GM19328 (cell line): ENCODE data around the gene SERHL2.
"Not testable (repeated sequence)": the region's sequence is repeated elsewhere in the genome, so short reads cannot be mapped to it uniquely, and the experiment has no call there.

Source experiments
- ATAC-seq: cut with Tn5 transposase; IDR thresholded peaks from one replicate; pipeline ENCODE4 v1.9.1; 2021; ENCODE audit warnings: mild to moderate bottlenecking, moderate library complexity; ENCODE audit not compliant: unreplicated experiment

SERHL2 gene

GRCh38 chr22:42571068-42571467, 17.3 kb downstream of the SERHL2 start:
- ATAC-seq = not testable (repeated sequence)

GRCh38 chr22:42574046-42574445, 20.3 kb downstream of the SERHL2 start:
- ATAC-seq = not testable (repeated sequence)

DNA sequence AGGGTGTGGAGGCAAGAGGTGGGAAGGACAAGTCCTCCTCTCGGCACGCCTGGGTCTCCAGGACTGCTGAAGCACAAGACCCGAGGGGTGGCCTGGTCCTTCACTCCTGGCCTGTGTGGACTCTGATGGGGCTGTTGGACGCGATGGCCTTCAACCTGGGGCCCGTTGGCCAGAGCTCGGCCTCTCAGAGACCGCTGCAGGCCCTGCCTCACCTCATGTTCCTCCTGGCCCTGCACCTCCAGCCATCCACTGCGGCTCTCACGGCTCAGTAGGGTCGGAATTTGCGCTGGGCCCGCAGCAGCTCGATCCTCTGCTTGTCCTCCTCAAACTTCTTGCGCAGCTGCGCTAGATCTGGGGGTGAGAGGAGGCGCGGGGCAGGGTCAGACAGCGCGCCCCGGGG, 20.7 kb downstream of the SERHL2 start:
- not testable (repeated sequence) for ATAC-seq

GRCh38 chr22:42575996-42576574, 22.3 kb downstream of the SERHL2 start:
- not testable (repeated sequence) for ATAC-seq

GRCh38 chr22:42577141-42577540, 23.4 kb downstream of the SERHL2 start:
- ATAC-seq = not testable (repeated sequence)

DNA sequence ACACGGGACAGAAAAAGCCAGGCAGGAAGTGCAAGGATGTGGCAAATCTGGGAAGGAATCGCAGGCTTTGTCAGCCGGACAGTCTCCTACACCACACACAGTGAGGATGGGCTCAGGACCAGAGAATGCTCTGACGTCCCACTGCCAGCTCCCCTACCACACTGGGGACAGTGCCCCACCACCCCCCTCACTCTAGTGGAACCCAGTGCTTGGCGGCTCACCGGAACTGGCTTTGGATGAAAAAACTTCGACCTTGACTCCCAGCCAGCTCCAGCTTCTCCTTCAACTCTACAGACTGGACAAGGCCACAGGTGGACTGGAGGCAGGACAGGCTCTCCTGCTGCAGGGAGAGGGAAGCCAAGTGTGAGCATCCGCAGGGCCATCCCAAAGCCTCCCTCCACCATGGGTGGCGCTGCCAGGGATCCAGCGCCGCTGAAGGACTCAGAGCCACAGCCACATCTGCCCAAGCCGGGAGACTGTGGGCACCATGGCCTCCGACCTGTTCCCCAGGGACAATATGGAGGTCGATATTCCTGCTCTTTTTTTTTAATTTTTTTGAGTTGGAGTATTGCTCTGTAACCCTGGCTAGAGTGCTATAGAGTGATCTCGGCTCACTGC, 24.0 kb downstream of the SERHL2 start:
- ATAC-seq = no peak

DNA sequence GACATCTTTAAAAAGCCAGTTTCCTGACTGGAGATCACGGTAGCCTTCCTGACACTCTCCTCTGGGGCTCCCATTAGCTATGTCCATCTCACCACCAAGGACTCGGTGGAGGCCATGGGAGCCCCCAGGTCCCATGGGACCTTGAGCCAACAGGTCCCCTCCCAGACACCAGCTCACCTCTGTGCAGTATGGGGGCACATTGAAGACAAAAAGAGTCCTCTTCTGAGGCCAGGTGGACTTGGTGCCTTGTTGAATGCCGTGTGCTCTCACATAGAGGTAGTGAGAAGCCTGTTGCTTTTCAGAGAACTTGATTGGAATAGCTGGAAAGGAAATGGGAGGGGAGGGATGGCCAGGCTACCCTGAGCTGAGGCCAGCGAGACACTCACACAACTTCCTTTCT, 26.3 kb downstream of the SERHL2 start:
- not testable (repeated sequence) for ATAC-seq

- not testable (repeated sequence) for ATAC-seq
Measured at GRCh38 chr22:42581194-42581761, 27.5 kb downstream of the SERHL2 start.

DNA sequence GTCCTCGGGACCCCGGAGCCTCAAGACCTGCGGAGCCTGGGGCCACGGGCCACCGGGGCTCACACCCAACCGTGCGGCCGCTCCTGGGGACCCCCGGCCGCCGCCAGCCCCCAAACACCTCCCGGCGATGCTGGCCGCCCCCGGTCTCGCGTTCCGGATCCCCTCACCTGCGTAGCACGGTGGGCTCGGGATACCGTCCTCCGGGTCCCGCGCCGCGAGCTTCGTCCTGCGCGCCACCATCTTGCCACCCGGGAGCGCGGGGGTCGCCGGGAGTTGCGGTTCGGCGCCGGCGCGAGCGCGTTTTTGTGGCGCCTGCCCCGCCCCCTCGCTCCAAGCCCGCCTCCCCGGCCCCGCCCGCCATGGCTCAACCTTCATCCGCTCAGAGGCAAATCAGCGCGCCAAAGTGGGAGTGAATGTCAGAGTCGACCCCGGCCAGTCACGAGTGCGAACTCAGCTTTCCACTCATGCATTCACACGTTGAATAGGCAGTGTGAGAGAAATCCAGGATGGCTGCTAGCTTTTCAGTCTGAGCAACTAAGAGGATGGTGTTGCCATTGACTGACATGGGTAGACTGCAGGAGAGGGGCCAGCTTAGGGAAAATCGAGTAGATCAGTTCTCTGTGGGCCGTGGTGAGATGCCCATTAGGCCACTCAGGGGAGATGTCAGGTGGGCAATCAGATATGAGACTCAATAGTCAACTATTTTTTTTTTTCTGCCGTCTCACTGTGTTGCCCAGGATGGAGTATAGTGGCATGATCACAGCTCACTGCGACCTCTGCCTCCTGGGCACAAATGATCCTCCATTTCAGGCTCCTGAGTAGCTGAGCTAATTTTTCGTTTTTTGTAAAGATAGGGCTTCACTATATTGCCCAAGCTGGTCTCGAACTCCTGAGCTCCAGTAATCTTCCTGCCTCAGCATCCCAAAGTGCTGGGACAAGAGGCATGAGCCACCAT, 28.3 kb downstream of the SERHL2 start:
- no peak for ATAC-seq

DNA sequence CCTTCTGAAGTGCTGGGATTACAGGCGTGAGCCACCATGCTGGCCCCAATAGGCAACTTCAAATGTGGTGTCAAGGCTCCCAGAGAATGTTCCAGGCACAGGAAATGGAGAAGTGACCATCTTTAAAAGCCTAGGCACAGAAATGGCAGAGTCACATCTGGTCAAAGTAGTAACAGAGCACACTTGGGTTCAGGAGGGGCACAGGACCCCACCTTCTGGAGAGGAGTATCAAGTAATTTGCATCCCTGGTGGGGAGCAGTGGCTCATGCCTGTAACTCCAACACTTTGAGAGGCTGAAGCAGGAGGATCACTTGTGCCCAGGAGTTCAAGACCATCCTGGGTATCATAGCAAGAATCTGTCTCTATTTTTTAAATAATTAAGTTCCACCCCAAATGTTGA, 29.2 kb downstream of the SERHL2 start:
- no peak for ATAC-seq

DNA sequence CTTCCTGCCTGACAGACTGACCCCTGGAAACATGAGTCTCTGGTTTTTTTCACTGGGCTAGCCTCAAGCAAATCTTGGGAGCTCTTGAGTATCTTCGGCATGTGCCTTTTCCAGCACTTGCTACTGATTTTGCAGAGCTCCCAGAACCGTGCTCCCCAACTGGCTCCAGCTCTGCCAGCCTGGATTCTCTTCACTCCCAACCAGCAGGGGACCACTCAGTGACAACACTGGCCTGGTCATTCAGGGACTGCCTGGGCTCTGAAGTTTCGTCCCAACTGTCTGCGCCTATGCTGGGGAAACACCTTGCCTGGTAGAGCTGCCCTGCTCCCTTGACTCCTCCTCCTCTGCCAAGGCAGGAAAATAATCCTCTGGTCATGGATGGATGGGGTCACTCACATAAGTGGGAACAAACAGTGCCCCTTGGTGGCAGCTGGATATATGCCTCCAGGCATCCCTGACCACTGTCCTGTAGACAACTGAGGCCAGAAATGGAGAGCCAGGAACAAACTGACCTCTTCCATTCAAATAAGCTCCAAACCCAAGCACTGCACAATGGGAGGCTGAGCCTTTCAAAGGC, 30.7 kb downstream of the SERHL2 start:
- no peak for ATAC-seq

DNA sequence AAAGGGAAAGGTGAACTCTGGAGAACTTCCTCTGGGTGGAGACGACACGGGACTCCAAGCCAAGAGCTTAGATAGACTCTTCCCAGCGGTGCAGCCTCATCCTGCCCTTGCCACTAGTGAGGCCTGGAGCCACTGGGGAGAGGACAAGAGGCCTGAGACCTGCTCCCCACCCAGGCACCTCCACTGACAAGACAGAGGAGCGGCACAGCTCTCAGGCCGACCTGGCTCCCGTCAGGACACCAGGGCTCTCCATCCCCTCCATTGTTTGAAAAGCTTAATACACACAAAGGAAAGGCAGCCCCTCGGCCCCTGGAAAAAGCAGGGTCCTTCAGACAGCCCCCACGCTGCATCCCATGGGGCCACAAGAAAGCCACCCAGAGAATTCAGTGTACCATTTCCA, 31.3 kb downstream of the SERHL2 start:
- ATAC-seq = no peak

- no peak for ATAC-seq
Measured at GRCh38 chr22:42586381-42586780, 32.6 kb downstream of the SERHL2 start.

GRCh38 chr22:42587588-42588175, 33.9 kb downstream of the SERHL2 start:
- ATAC-seq = no peak

- ATAC-seq = no peak
Measured at GRCh38 chr22:42591987-42592386, 38.2 kb downstream of the SERHL2 start.

GRCh38 chr22:42595434-42595833, 41.7 kb downstream of the SERHL2 start:
- no peak for ATAC-seq

GRCh38 chr22:42596336-42596735, 42.6 kb downstream of the SERHL2 start:
- ATAC-seq = no peak

- ATAC-seq = no peak
Measured at GRCh38 chr22:42596863-42597530, 43.2 kb downstream of the SERHL2 start.

- no peak for ATAC-seq
Measured at GRCh38 chr22:42601879-42602465, 48.2 kb downstream of the SERHL2 start.

DNA sequence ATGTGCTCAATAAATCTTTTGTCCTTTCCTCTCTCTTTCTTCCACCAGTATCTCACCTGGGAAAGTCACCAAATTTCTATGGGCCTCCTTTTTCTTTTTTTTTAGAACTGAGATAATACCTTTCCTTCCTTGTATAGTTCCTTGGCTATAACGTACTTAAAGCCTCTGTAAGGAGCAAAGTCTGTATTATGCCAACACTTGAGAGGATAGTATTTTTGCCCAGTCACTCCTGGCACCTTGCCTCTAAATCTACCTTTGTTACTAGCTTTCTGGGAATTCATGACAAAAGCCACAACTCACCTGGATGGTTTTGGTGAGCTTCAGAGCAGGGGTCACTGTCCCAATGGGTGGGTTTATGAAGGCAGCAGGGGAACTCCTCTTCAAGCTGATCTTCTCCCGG, 48.7 kb downstream of the SERHL2 start:
- ATAC-seq = no peak
